T-helper 17 cell (primary cell): ENCODE measurements around the gene TMEM250. TPM values are rescaled to one million over a fixed set of nuclear protein-coding genes. Genes with fewer than 3 reads are reported as not detected.

Experiments used
- ATAC-seq: fragments of 150-1000 bp; cut with Tn5 transposase; 2 replicates; pipeline ENCODE4 v1.10.0; 2021; ENCODE audit warnings: mild to moderate bottlenecking, moderate library complexity
- DNase-seq, 3 donors: peaks; one replicate each; pipeline versions ENCODE4 v3.0.0 to v3.0.0-alpha.2; 2020 to 2021
- H3K9me3 ChIP-seq: one replicate; pipeline ENCODE4 v1.7.0; 2013; ENCODE audit warnings: low read length, mild to moderate bottlenecking; ENCODE audit not compliant: control insufficient read depth, poor library complexity, severe bottlenecking
- H3K27ac Mint-ChIP-seq: one replicate; pipeline ENCODE4 v1.8.0; 2022; ENCODE audit warnings: mild to moderate bottlenecking, moderate library complexity, mixed read lengths
- H3K27me3 Mint-ChIP-seq: one replicate; pipeline ENCODE4 v1.8.0; 2022; ENCODE audit warnings: mixed read lengths
- H3K36me3 Mint-ChIP-seq: one replicate; pipeline ENCODE4 v1.8.0; 2022; ENCODE audit warnings: low read depth, mixed read lengths
- H3K4me1 Mint-ChIP-seq: one replicate; pipeline ENCODE4 v1.8.0; 2022; ENCODE audit warnings: mild to moderate bottlenecking, mixed read lengths
- H3K4me3 Mint-ChIP-seq: one replicate; pipeline ENCODE4 v1.8.0; 2022; ENCODE audit warnings: mild to moderate bottlenecking, moderate library complexity, mixed read lengths
- total RNA-seq, 4 donors: library from RNA in 2 of 4; stranded (reverse) in 2 of 4; gene quantifications; one replicate each; pipeline ENCODE4 v1.2.3 and lab custom pipeline; 2022 to 2026

Gene TMEM250
- total RNA-seq, 2 donors from 2014 or later = 17.9 to 21.8 TPM

- DNase-seq (no peak), ATAC-seq (no peak)
- Mint-ChIP-seq H3K4me3 (no peak overlapping the region), H3K4me1 (no peaks in the 10 kb centered on the region), H3K27me3 (peaks cover 27% of the 10 kb centered on the region), H3K27ac (no peak overlapping the region), H3K36me3 (no peaks in the 10 kb centered on the region)
- no peaks in the 10 kb centered on the region for H3K9me3 ChIP-seq
These were observed 24.7 kb upstream of the TMEM250 start for GRCh38 chr9:136143215-136144001.

DNA sequence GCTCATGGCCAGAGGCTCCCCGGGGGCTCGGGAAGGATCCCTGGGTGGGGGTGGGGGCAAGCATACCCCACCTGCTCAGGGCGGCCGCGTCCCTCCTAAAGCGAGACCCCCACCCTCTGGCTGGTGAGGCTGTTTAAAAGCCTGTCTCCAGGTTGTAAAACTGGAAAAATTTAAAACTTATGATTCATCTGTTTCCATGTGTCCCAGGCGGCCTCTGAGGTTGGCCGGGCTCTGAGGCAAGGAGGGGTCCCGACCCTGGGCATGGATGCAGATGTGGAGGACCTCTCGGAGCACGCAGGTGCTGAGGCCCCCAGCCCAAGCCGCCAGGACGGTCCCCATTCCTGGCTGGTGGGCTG, 24.2 kb upstream of the TMEM250 start:
- no peak for DNase-seq
- no peak overlapping the region for H3K27ac Mint-ChIP-seq
- H3K27me3 Mint-ChIP-seq = peaks cover 27% of the 10 kb centered on the region
- ATAC-seq = no peak
- no peaks in the 10 kb centered on the region for H3K9me3 ChIP-seq
- H3K36me3 Mint-ChIP-seq = no peaks in the 10 kb centered on the region
- H3K4me3 Mint-ChIP-seq = no peak overlapping the region
- no peaks in the 10 kb centered on the region for H3K4me1 Mint-ChIP-seq

DNA sequence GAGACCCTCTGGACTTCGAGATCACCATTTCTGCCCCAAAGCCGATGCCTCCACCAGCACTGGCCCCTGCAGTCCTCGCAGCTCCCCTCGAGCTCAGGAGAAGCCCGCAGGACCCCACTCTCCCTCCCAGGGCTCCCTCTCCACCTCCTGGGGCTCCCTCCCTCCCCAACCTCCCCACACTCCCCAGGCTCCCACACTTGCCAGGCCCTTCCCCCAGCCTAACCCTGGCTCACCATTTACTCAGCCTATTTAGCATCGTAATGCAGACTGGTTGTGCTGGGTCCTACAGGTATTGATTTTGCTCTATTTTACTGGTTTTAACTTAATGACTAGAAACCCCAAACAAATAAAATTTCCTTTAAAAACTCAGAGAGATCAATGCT, 23.7 kb upstream of the TMEM250 start:
- Mint-ChIP-seq H3K36me3 (no peaks in the 10 kb centered on the region), H3K4me1 (no peaks in the 10 kb centered on the region), H3K27me3 (peaks cover 27% of the 10 kb centered on the region), H3K27ac (no peak overlapping the region), H3K4me3 (no peak overlapping the region)
- DNase-seq (no peak), ATAC-seq (no peak)
- H3K9me3 ChIP-seq = no peaks in the 10 kb centered on the region

DNA sequence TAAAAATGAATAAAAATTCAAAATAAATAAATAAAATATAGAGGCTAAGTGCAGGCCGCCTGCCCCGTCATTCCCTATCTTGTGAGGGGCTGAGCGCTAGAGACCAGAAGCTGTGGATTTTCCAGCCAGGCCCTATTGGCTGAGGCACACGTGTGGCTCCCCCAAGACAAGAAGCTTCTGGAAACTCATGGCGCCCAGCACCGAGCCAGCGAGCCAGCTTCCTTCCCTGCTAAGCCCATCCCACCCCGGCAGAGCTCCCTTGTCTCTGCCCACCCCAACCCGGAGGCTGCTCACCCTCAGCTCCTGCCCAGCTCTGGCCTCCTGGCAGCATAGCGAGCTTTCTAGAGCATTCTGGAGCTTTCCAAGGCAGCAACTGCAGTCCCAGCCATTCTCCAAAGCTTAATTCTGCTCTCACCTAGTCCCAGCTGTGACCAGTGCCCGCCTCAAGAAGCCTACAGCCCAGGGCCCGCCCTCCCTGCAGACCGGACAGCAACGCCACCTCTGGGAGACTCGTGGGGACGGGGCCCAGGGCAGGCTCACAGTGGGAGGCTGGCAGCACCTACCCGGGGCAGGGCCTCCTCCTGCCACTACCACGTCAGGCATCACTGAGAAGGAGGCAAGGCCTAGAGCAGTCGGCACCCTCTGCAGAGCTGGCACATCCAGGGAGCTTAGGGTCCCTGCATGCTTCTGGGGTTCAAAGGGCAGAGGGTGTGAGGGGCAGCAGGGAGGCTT, 23.2 kb upstream of the TMEM250 start:
- Mint-ChIP-seq H3K36me3 (no peaks in the 10 kb centered on the region), H3K27ac (no peak overlapping the region), H3K4me1 (no peaks in the 10 kb centered on the region), H3K4me3 (no peak overlapping the region), H3K27me3 (peaks cover 32% of the 10 kb centered on the region)
- no peaks in the 10 kb centered on the region for H3K9me3 ChIP-seq
- DNase-seq = no peak
- ATAC-seq = no peak

DNA sequence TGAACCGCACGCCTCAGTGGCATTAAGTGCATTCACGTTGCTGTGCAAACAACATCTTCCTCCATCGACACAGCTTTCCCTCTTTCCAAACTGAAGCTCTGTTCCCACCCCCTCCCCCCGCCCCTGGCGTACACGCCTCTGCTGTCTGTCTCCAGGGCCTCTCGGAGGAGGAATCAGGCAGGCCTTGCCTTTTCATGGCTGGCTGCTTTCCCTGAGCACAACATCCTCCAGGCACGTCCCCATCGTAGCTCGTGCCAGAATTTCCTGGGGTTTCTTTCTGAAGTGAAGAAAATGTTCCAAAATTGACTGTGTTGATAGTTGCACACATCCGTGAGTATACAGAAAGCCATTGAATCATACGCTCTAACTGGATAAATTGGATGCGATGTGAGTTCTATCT, 22.3 kb upstream of the TMEM250 start:
- DNase-seq = no peak
- no peaks in the 10 kb centered on the region for H3K9me3 ChIP-seq
- Mint-ChIP-seq H3K27me3 (peaks cover 34% of the 10 kb centered on the region), H3K36me3 (no peaks in the 10 kb centered on the region), H3K4me3 (no peak overlapping the region), H3K27ac (no peak overlapping the region), H3K4me1 (no peaks in the 10 kb centered on the region)
- no peak for ATAC-seq

GRCh38 chr9:136140046-136140445, 21.4 kb upstream of the TMEM250 start:
- DNase-seq (no peak), ATAC-seq (no peak)
- H3K27ac Mint-ChIP-seq = no peak overlapping the region
- no peak overlapping the region for H3K4me3 Mint-ChIP-seq
- H3K36me3 Mint-ChIP-seq = no peaks in the 10 kb centered on the region
- H3K27me3 Mint-ChIP-seq = peaks cover 28% of the 10 kb centered on the region
- H3K4me1 Mint-ChIP-seq = no peaks in the 10 kb centered on the region
- H3K9me3 ChIP-seq = no peaks in the 10 kb centered on the region

- DNase-seq = peak in 1 of 3 donors; percentile 21
- H3K36me3 Mint-ChIP-seq = peaks cover 1% of the 10 kb centered on the region
- no peaks in the 10 kb centered on the region for H3K9me3 ChIP-seq
- H3K4me3 Mint-ChIP-seq = no peak overlapping the region
- no peak overlapping the region for H3K27ac Mint-ChIP-seq
- peaks cover 5% of the 10 kb centered on the region for H3K4me1 Mint-ChIP-seq
- no peak for ATAC-seq
- peaks cover 26% of the 10 kb centered on the region for H3K27me3 Mint-ChIP-seq
These were observed 19.9 kb upstream of the TMEM250 start for GRCh38 chr9:136138566-136138965.

DNA sequence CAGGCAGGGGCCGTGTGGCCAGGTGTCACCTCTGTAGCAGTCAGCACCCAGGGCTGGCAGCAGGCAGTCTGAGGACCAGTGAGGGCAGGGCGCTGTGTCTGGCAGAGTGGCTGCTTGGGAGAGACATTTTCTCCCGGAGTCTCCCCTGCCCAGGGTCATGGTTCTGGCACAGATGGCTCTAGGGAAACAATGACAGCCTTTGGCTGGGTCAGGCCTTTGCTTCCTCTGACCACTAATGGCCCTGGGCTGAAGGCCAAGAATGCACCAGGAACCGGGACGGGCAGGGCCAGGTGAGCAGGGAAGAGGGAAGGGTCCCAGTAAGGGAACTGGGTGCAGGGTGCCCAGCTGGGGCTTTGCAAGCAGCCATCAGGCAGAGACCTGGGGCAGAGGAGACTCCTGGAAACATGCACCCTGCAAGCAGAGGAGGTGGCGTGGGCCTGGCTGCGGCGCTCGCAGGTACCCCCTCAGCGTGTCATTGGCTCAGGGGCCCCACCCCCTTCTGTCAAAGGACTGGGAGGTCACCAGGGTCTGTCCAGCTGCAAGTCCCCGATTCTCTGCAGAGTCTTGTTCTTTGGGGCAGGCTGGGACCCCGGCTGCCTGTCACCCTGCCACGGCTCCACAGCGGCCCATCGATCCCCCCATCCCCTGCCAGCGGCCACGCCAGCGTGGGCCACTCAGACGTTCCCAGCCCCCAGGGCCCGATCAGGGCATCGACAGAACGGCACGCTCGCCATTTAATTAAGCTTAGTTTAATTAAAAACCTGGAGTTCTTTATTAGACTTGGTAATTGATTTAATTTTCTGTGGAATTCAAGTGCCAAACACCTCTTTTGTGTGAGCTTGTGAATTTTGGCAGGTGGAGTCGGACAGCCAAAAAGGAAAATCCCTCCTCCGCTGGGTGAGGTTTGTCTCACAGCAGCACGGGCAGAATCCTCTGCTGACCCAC, 18.9 kb upstream of the TMEM250 start:
- H3K27ac Mint-ChIP-seq = no peak overlapping the region
- H3K36me3 Mint-ChIP-seq = peaks cover 3% of the 10 kb centered on the region
- DNase-seq (no peak), ATAC-seq (no peak)
- peaks cover 7% of the 10 kb centered on the region for H3K4me1 Mint-ChIP-seq
- H3K4me3 Mint-ChIP-seq = no peak overlapping the region
- no peaks in the 10 kb centered on the region for H3K9me3 ChIP-seq
- peaks cover 27% of the 10 kb centered on the region for H3K27me3 Mint-ChIP-seq

GRCh38 chr9:136136127-136136925, 17.7 kb upstream of the TMEM250 start:
- no peak for ATAC-seq
- no peak for DNase-seq
- Mint-ChIP-seq H3K36me3 (peaks cover 3% of the 10 kb centered on the region), H3K4me1 (peaks cover 7% of the 10 kb centered on the region), H3K4me3 (no peak overlapping the region), H3K27ac (no peak overlapping the region), H3K27me3 (peaks cover 36% of the 10 kb centered on the region)
- H3K9me3 ChIP-seq = no peaks in the 10 kb centered on the region

DNA sequence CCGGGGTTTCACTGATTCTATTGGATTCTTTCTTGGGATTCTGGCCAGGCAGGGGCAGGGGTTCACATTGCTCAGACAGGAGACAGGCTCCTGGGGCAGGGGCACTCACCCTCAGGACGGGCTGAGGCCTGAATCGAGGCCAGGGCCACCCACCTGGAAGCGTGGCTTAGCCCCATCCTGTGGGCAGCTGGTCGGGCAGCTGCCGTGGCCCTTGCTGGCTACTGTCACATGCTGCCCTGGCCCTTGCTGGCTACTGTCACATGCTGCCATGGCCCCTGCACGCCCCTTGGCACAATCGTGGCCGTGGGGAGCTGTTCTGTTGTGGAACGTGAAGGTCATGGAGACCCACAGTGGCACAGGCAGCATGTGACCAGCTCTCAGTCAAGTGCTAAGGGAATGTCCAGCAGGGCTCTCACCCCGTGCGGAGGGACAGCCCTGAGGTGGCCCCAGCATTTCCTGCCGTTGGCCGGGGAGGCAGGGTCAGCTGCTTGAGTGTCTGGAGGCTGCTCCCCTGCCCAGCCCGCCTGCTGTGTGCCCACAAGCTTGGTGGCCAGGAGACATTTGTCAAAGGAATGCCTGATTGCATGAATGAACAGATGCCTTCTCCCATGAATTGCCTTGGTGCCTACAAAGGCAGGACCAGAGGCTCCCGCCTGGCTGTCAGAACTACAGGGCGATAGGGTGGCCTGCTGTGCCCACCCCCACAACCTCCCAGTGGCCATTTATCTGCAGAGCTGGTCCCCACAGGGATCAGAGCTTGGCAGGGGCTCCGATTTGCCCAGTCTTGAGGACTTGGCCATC, 16.9 kb upstream of the TMEM250 start:
- Mint-ChIP-seq H3K4me1 (peaks cover 7% of the 10 kb centered on the region), H3K27me3 (peaks cover 40% of the 10 kb centered on the region), H3K27ac (no peak overlapping the region), H3K4me3 (no peak overlapping the region), H3K36me3 (peaks cover 3% of the 10 kb centered on the region)
- DNase-seq (no peak), ATAC-seq (no peak)
- no peaks in the 10 kb centered on the region for H3K9me3 ChIP-seq

GRCh38 chr9:136133959-136134484, 15.3 kb upstream of the TMEM250 start:
- Mint-ChIP-seq H3K27me3 (peaks cover 51% of the 10 kb centered on the region), H3K4me1 (peaks cover 7% of the 10 kb centered on the region), H3K4me3 (peak overlapping the region; percentile 90), H3K36me3 (peaks cover 3% of the 10 kb centered on the region), H3K27ac (no peak overlapping the region)
- H3K9me3 ChIP-seq = no peaks in the 10 kb centered on the region
- no peak for DNase-seq
- ATAC-seq = no peak
